ENCODE measurements around the gene ADPRH.

ADPRH gene

DNA sequence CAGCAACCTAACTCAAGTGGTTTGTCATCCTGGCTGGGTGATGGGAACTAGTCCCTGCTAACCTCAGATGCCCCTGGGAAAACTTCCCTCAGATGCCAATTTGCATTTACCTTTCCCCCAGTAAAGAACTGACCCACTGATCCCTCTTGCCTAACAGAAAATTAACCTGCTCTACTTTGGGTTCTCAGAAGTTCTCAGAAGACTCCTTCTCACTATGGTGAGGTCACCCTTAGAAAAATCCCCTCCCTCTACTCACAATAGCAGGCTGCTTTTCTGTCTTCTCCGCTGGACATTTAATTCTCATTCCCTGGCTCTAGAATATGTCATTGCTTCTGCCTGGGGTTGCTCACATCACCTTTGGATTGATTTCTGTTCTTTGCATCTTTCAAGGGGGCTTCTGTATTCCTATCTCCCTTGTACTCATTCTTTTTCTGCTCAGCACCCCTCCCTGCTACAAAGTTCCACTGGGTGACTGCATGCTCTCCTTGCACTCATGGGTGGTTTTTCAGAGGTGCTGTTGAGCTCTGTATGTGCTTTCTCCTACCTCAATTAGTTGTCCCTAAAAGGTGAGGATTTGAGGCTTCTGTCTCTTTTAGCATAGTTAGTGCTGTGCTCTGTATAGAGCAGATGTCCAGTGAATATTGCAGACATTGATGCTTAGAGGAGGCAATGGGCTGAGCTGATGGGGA, 19.3 kb downstream of the ADPRH start:
- no peak for DNase-seq (ENCODE audit: low read depth)
- in situ Hi-C loops (cut with HindIII; ENCODE audit: low sequenced_read_pairs) = no loop called here
- TF ChIP-seq, protein P1, sequence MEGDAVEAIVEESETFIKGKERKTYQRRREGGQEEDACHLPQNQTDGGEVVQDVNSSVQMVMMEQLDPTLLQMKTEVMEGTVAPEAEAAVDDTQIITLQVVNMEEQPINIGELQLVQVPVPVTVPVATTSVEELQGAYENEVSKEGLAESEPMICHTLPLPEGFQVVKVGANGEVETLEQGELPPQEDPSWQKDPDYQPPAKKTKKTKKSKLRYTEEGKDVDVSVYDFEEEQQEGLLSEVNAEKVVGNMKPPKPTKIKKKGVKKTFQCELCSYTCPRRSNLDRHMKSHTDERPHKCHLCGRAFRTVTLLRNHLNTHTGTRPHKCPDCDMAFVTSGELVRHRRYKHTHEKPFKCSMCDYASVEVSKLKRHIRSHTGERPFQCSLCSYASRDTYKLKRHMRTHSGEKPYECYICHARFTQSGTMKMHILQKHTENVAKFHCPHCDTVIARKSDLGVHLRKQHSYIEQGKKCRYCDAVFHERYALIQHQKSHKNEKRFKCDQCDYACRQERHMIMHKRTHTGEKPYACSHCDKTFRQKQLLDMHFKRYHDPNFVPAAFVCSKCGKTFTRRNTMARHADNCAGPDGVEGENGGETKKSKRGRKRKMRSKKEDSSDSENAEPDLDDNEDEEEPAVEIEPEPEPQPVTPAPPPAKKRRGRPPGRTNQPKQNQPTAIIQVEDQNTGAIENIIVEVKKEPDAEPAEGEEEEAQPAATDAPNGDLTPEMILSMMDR (IDR thresholded peaks at IDR 0.05; ENCODE audit: low read depth, low read length, missing control alignments) = no peak
- H3K4me3 ChIP-seq (ENCODE audit: low read depth, low read length) = no peak overlapping the region

DNA sequence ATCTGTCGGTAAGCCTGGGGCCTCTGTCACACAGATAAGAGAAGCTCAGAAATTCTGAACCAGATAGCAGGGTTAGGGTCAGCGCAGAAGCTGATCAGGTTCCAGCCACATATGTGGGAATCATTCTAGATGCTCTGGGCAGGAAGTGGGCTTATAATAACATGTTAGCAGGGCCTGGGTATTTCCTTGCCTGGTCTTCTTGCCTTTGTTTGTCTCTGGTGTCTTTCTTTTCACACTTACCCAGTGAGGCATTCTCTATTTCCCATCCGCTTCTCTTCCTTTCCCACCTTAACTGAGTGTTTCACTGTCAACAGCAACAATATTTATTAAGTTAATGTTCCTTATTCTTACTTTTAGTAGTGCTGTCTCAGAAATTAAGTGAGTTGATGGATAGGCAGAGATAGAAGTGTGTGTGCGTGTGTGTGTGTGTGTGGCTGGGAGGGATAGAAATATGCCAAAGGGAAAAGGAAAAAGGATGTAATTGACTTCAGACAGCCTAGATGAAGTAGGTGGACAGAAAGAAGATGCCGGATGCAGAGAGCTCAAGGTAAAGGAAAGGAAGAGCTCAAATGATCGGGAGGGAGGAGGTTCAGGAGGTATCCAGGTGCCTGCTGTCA, 20.4 kb downstream of the ADPRH start:
- TF ChIP-seq, protein P1 (IDR thresholded peaks at IDR 0.05; ENCODE audit: low read depth, low read length, missing control alignments) = no peak
- in situ Hi-C loops (cut with HindIII; ENCODE audit: low sequenced_read_pairs) = no loop called here
- H3K4me3 ChIP-seq (ENCODE audit: low read depth, low read length) = no peak overlapping the region

DNA sequence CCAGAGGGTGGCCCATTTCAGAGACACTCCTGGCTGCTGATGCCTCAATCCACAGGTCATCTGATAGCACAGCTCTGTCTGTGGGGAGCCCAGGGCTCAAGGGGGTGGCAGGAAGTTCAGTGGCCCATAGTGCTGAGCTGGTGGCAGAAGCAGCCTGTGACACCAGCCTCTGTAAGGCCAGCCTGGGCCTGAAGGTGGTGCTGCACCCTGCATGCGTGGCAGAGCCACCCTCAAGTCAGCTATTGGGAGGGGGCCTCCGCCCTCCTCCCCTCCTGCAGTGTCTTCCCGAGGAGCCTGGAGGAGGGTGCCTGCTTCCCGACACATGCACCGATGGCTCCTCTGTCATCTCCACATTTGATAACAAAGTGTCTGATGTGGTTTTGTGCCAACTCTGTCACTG, 21.4 kb downstream of the ADPRH start:
- in situ Hi-C loops (cut with HindIII; ENCODE audit: low sequenced_read_pairs) = no loop called here
- no peak for DNase-seq (ENCODE audit: low read depth)
- no peak overlapping the region for H3K4me3 ChIP-seq (ENCODE audit: low read depth, low read length)
- TF ChIP-seq, protein P1 (IDR thresholded peaks at IDR 0.05; ENCODE audit: low read depth, low read length, missing control alignments) = peak; percentile 25

More for the DNA sequence above, 20.4 kb downstream of the ADPRH start:
- no peak for DNase-seq (ENCODE audit: low read depth)

DNA sequence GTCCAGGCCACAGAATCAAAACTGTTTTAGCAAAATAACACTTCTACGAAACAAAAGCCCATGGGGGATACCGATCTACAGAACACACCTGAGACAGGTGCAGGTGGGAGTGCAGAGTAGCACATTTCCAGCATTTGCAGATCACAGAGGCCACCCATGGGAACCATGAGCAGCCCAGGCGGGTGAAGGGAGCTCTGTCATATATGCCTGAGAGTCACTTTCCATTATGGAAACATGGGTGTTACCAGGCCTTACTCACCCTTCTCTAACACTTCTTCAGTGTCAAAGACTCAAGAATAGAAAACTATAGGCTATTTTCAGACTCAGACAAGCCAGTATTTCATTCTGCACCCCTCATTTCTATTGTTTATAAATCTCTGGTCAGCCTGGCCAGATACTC, 21.9 kb downstream of the ADPRH start:
- TF ChIP-seq, protein P1 (IDR thresholded peaks at IDR 0.05; ENCODE audit: low read depth, low read length, missing control alignments) = no peak
- DNase-seq (ENCODE audit: low read depth) = no peak
- in situ Hi-C loops (cut with HindIII; ENCODE audit: low sequenced_read_pairs) = no loop called here
- no peak overlapping the region for H3K4me3 ChIP-seq (ENCODE audit: low read depth, low read length)

DNA sequence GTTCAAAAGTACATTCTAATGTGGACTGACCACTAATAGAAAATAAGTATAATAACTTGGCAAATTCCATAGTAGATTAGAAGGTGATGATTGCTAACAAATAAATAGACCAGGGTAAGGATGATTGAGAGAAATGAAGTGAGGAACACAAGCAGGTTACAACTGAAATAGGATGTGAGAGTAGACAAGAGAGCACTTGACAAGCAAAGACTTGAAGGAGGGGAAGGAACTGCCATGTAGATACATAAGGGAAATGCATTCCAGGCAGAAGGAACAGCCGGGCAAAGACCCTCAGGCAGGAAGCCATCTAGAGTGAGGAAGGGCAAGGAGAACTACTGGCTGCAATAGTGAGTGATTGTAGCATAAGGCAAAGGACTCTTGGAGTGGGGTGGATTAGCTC, 23.4 kb downstream of the ADPRH start:
- in situ Hi-C loops (cut with HindIII; ENCODE audit: low sequenced_read_pairs) = no loop called here
- no peak for DNase-seq (ENCODE audit: low read depth)
- no peak overlapping the region for H3K4me3 ChIP-seq (ENCODE audit: low read depth, low read length)
- TF ChIP-seq, protein P1 (IDR thresholded peaks at IDR 0.05; ENCODE audit: low read depth, low read length, missing control alignments) = no peak

DNA sequence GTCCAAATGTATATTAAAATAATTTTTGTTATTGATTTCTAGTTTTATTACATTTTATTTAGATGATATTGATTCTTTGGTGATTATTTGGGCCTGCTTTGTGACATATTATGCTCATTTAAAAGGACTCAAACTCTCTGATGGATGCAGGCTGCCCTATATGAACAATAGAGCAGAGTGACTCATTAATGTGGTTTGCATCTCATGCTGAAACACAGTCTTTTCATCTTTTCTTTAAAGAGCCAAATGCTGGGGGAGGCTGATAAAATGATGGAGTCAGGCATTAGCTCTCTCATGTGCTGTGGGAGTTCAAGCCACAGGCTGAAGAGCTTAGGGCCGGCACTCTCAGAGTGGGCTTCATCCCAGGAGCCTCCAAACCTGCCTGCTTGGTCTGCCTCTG, 25.6 kb downstream of the ADPRH start:
- in situ Hi-C loops (cut with HindIII; ENCODE audit: low sequenced_read_pairs) = no loop called here
- TF ChIP-seq, protein P1 (IDR thresholded peaks at IDR 0.05; ENCODE audit: low read depth, low read length, missing control alignments) = no peak
- DNase-seq (ENCODE audit: low read depth) = peak; percentile 69
- no peak overlapping the region for H3K4me3 ChIP-seq (ENCODE audit: low read depth, low read length)
